Mesothelial cell of epicardium (in vitro differentiated cells): ENCODE results near the gene DMD. TPM values are rescaled to one million over a fixed set of nuclear protein-coding genes. Genes with fewer than 3 reads are reported as not detected.

Source experiments
- DNase-seq, 2 experiments: peaks; one replicate each; pipeline ENCODE4 v3.0.0; 2021; ENCODE audit warnings: low spot score in 2 of 2; ENCODE audit not compliant: unreplicated experiment in 2 of 2
- H3K27ac Mint-ChIP-seq: 2 replicates; pipeline ENCODE4 v1.8.0; 2021; ENCODE audit warnings: mixed read lengths
- H3K27me3 Mint-ChIP-seq: 2 replicates; pipeline ENCODE4 v1.8.0; 2021; ENCODE audit warnings: low read depth, mixed read lengths
- H3K36me3 Mint-ChIP-seq: 2 replicates; pipeline ENCODE4 v1.8.0; 2021; ENCODE audit warnings: mixed read lengths
- H3K4me1 Mint-ChIP-seq: 2 replicates; pipeline ENCODE4 v1.8.0; 2021; ENCODE audit warnings: mixed read lengths
- H3K4me3 Mint-ChIP-seq: 2 replicates; pipeline ENCODE4 v1.8.0; 2021; ENCODE audit warnings: mild to moderate bottlenecking, moderate library complexity, mixed read lengths
- H3K9me3 Mint-ChIP-seq: 2 replicates; pipeline ENCODE4 v1.8.0; 2021; ENCODE audit warnings: mixed read lengths
- total RNA-seq: library from RNA; stranded (reverse); gene quantifications from 3 replicates; pipeline ENCODE4 v1.2.1, GENCODE V29; 2021
- TF ChIP-seq, protein P1 (sequence below): fragments of 200-600 bp; sonication (generic); IDR thresholded peaks from one replicate; pipeline ENCODE4 v1.5.0; 2021; ENCODE audit warnings: antibody characterized with exemption; ENCODE audit not compliant: unreplicated experiment

DMD gene
- total RNA-seq, 1 donor from 2014 or later, result 79.4 TPM

DNA sequence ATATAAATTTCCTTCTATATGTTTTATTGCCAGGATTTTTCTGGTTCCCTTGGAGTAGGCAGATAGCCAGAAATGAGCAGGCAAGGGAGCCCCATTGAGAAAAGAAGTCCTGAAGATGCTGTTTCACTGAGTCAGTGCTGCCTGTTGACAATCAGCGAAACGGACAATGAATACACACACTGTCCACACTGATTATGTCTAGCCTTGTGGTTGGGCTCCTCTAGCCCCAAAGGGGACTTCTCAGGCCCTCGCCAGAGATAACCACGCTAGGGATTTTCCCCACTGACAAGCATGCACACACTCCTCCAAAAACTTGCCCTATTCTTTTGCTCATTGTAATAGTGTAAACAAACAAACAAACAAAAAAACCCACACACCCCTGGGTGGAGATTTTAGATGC, 369.3 kb downstream of the DMD start:
- no peak for DNase-seq
- H3K4me3 Mint-ChIP-seq, result no peak overlapping the region
- H3K27me3 Mint-ChIP-seq, result no peaks in the 10 kb centered on the region
- H3K27ac Mint-ChIP-seq, result no peak overlapping the region
- TF ChIP-seq, protein P1, sequence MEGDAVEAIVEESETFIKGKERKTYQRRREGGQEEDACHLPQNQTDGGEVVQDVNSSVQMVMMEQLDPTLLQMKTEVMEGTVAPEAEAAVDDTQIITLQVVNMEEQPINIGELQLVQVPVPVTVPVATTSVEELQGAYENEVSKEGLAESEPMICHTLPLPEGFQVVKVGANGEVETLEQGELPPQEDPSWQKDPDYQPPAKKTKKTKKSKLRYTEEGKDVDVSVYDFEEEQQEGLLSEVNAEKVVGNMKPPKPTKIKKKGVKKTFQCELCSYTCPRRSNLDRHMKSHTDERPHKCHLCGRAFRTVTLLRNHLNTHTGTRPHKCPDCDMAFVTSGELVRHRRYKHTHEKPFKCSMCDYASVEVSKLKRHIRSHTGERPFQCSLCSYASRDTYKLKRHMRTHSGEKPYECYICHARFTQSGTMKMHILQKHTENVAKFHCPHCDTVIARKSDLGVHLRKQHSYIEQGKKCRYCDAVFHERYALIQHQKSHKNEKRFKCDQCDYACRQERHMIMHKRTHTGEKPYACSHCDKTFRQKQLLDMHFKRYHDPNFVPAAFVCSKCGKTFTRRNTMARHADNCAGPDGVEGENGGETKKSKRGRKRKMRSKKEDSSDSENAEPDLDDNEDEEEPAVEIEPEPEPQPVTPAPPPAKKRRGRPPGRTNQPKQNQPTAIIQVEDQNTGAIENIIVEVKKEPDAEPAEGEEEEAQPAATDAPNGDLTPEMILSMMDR, result no peak
- peaks cover 2% of the 10 kb centered on the region for H3K36me3 Mint-ChIP-seq
- peaks cover 9% of the 10 kb centered on the region for H3K4me1 Mint-ChIP-seq
- H3K9me3 Mint-ChIP-seq, result peaks cover 8% of the 10 kb centered on the region

DNA sequence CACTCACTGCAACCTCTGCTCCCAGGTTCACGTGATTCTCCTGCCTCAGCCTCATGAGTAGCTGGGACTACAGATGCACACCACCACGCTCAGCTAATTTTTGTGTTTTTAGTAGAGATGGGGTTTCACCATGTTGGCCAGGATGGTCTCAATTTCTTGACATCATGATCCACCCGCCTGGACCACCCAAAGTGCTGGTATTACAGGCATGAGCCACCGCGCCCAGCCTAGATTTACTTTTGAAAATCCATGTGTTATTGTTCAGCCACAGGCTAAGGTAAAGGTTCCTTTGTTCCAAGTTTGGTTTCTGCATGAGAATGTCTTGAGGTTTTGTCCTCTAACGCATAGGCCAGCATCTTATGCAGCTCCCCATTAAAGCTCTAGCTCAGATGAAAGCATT, 371.6 kb downstream of the DMD start:
- no peak for DNase-seq
- TF ChIP-seq, protein P1, result no peak
- H3K4me3 Mint-ChIP-seq, result no peak overlapping the region
- peaks cover 11% of the 10 kb centered on the region for H3K4me1 Mint-ChIP-seq
- no peak overlapping the region for H3K27ac Mint-ChIP-seq
- H3K36me3 Mint-ChIP-seq, result peaks cover 2% of the 10 kb centered on the region
- H3K9me3 Mint-ChIP-seq, result peaks cover 8% of the 10 kb centered on the region
- no peaks in the 10 kb centered on the region for H3K27me3 Mint-ChIP-seq

DNA sequence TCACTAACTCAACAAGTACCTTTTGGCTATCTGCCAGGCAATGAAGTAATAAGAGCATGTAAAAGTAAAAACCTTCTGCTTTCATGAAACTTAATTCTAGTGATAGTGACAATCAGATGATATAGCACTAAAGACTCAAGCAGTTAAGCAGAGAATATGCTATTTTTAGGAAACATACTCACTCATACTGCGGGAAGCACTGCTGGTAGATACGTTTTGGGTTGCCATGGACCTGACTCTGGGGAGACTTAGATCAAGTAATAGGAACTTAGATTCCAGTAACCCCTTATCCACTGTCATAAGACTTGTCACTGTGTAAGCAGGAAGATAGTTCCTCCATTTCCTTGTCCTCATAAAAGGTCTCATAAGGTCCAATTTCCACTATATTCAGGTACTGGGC, 386.3 kb downstream of the DMD start:
- no peak overlapping the region for H3K4me3 Mint-ChIP-seq
- H3K36me3 Mint-ChIP-seq, result no peaks in the 10 kb centered on the region
- H3K4me1 Mint-ChIP-seq, result peaks cover 2% of the 10 kb centered on the region
- TF ChIP-seq, protein P1, result no peak
- peaks cover 4% of the 10 kb centered on the region for H3K9me3 Mint-ChIP-seq
- H3K27me3 Mint-ChIP-seq, result no peaks in the 10 kb centered on the region
- no peak for DNase-seq
- H3K27ac Mint-ChIP-seq, result no peak overlapping the region

DNA sequence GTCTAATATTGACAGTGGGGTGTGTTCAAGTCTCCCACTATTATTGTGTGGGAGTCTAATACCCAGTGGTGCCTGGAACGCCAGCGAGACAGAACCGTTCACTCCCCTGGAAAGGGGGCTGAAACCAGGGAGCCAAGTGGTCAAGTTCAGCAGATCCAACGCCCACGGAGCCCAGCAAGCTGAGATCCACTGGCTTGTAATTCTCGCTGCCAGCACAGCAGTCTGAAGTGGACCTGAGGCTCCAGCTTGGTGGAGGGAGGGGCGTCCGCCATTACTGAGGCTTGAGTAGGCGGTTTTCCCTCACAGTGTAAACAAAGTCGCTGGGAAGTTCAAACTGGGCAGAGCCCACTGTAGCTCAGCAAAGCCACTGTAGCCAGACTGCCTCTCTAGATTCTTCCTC, 407.3 kb downstream of the DMD start:
- Mint-ChIP-seq H3K27me3 (no peaks in the 10 kb centered on the region), H3K27ac (no peak overlapping the region), H3K4me3 (no peak overlapping the region), H3K36me3 (peaks cover 52% of the 10 kb centered on the region), H3K9me3 (peaks cover 55% of the 10 kb centered on the region), H3K4me1 (no peaks in the 10 kb centered on the region)
- DNase-seq, result no peak
- TF ChIP-seq, protein P1, result no peak

DNA sequence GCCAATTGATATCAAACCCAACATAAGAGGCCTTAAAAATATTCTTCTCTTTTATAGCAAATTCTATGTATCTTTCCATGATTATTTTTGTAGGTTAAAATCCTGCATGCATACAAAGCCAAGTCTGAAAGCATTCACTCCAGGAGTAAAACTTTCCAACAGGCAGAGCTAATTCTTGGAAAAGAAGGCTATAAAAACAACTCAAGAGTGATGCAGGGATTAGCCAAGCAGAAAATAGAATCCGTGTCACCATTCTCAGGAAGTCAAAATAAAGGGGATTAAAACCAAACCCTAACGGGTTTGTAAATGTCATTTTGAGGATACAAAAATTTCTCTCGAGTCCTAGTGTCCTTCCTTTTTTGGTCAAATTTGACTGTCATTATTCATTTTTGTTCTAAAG, 412.4 kb downstream of the DMD start:
- TF ChIP-seq, protein P1, result no peak
- H3K27ac Mint-ChIP-seq, result no peak overlapping the region
- H3K27me3 Mint-ChIP-seq, result no peaks in the 10 kb centered on the region
- no peak overlapping the region for H3K4me3 Mint-ChIP-seq
- no peak for DNase-seq
- H3K36me3 Mint-ChIP-seq, result peaks cover 26% of the 10 kb centered on the region
- no peaks in the 10 kb centered on the region for H3K4me1 Mint-ChIP-seq
- peaks cover 42% of the 10 kb centered on the region for H3K9me3 Mint-ChIP-seq

DNA sequence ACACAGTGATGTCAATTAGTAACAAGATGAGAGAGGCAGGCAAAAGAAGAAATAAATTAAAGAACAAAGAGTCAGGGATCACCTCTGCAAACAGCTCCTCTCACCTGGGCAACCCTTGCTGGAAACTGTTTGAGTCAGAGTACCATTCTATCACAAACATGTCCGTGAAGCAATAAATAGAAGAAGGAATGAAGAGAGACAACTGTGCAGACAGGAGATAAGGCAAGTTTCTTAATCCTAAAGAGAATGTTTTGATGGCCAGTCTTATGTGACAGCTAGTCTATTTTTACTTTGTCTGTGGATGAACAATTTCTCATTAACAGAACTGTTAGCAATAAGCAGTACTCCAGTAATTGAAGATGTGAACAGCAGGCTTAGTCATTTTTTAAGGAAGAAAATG, 422.4 kb downstream of the DMD start:
- no peaks in the 10 kb centered on the region for H3K36me3 Mint-ChIP-seq
- TF ChIP-seq, protein P1, result no peak

More for the DNA sequence above, 422.4 kb downstream of the DMD start:
- H3K4me1 Mint-ChIP-seq, result peaks cover 53% of the 10 kb centered on the region
- no peaks in the 10 kb centered on the region for H3K27me3 Mint-ChIP-seq
- H3K4me3 Mint-ChIP-seq, result no peak overlapping the region
- DNase-seq, result no peak
- H3K9me3 Mint-ChIP-seq, result no peaks in the 10 kb centered on the region
- H3K27ac Mint-ChIP-seq, result no peak overlapping the region
